AG09319 (cell line): ENCODE measurements around the gene NECTIN2.

Source experiments
- DNase-seq: peaks from one replicate; pipeline ENCODE4 v3.0.0-alpha.2; 2010; ENCODE audit warnings: low read depth; ENCODE audit errors: extremely low read depth
- TF ChIP-seq, protein P1 (sequence below): IDR thresholded peaks from 2 replicates; pipeline ENCODE4 v1.5.1; 2011; ENCODE audit warnings: low read depth, mild to moderate bottlenecking, inconsistent platforms, low read length, moderate library complexity

The NECTIN2 gene

DNA sequence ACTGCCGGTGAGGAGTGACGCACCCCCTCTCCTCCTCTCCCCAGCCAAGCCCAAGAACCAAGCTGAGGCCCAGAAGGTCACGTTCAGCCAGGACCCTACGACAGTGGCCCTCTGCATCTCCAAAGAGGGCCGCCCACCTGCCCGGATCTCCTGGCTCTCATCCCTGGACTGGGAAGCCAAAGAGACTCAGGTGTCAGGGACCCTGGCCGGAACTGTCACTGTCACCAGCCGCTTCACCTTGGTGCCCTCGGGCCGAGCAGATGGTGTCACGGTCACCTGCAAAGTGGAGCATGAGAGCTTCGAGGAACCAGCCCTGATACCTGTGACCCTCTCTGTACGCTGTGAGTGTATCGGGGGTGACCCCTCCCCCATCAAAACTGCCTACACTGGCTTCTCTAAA is 25.7 kb downstream of the NECTIN2 start:
- TF ChIP-seq, protein P1, sequence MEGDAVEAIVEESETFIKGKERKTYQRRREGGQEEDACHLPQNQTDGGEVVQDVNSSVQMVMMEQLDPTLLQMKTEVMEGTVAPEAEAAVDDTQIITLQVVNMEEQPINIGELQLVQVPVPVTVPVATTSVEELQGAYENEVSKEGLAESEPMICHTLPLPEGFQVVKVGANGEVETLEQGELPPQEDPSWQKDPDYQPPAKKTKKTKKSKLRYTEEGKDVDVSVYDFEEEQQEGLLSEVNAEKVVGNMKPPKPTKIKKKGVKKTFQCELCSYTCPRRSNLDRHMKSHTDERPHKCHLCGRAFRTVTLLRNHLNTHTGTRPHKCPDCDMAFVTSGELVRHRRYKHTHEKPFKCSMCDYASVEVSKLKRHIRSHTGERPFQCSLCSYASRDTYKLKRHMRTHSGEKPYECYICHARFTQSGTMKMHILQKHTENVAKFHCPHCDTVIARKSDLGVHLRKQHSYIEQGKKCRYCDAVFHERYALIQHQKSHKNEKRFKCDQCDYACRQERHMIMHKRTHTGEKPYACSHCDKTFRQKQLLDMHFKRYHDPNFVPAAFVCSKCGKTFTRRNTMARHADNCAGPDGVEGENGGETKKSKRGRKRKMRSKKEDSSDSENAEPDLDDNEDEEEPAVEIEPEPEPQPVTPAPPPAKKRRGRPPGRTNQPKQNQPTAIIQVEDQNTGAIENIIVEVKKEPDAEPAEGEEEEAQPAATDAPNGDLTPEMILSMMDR: no peak
- no peak for DNase-seq

DNA sequence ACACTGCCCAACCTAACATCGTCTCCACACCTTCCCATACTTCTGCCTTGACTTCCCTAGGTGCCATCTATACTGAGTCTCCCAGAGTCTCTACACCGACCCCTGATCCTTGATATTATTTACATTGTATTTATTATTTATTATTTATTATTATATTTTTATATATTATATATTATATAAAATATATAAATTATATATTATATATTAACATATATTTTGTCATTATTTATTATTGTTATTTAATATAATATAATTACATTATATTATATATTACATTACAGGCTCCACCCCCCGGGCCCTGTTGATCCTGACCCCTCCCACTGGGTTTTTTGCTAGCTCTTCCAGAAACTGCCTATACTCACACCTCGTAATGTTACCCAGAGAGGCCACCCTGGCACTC is 26.6 kb downstream of the NECTIN2 start:
- TF ChIP-seq, protein P1: no peak
- no peak for DNase-seq

DNA sequence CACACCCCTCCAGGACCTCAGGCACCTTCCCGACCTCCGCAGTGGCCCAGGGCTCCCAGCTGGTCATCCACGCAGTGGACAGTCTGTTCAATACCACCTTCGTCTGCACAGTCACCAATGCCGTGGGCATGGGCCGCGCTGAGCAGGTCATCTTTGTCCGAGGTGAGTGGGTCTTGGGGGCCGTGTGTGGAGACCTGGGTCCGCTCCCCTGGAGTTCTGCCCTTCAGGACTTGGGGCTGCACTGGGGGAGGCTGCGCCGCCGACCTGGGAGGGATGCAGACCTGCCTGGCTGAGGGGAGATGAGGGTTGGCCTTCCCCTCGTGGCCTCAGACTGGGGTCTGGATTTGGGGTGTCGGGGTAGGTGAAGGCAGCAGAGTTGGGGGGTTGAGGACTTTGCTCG is 28.2 kb downstream of the NECTIN2 start:
- TF ChIP-seq, protein P1: no peak
- DNase-seq: no peak

- DNase-seq: no peak
- TF ChIP-seq, protein P1: no peak
Observed at GRCh38 chr19:44875666-44876451, 29.8 kb downstream of the NECTIN2 start.

- no peak for DNase-seq
- TF ChIP-seq, protein P1: no peak
Observed at GRCh38 chr19:44876930-44877535, 30.9 kb downstream of the NECTIN2 start.

GRCh38 chr19:44878120-44878865 is 32.2 kb downstream of the NECTIN2 start:
- TF ChIP-seq, protein P1: no peak
- no peak for DNase-seq
